Activated naive CD4-positive, alpha-beta T cell treated with Interleukin-2 at 50 U/mL for 16 hours (primary cell): ENCODE data around the gene TRMU.
A peak's percentile ranks its signal among the peaks of the same experiment; 100 is the strongest.

Source experiments
- DNase-seq: peaks from one replicate; pipeline ENCODE4 v3.0.0-alpha.2; 2020

Gene TRMU

GRCh38 chr22:46335201-46336118, at the start of gene TRMU:
Gene TRMU, plus strand, starts transcription at chr22:46335714. Its CDS starts 51 bp downstream, at chr22:46335765.
- peak; percentile 78 for DNase-seq

- DNase-seq = no peak
Observed at GRCh38 chr22:46286006-46286405, 49.5 kb upstream of the TRMU start.

- no peak for DNase-seq
Observed at GRCh38 chr22:46286941-46287872, 48.3 kb upstream of the TRMU start.

- no peak for DNase-seq
Observed at GRCh38 chr22:46287873-46288751, 47.4 kb upstream of the TRMU start.

- DNase-seq = no peak
Observed at GRCh38 chr22:46288846-46289243, 46.7 kb upstream of the TRMU start.

- no peak for DNase-seq
Observed at GRCh38 chr22:46289244-46289891, 46.1 kb upstream of the TRMU start.

- DNase-seq = no peak
Observed at GRCh38 chr22:46290121-46290842, 45.2 kb upstream of the TRMU start.

GRCh38 chr22:46290843-46291785, 44.4 kb upstream of the TRMU start:
- no peak for DNase-seq

- DNase-seq = no peak
Observed at GRCh38 chr22:46292173-46292572, 43.3 kb upstream of the TRMU start.

- DNase-seq = no peak
Observed at GRCh38 chr22:46292732-46293131, 42.8 kb upstream of the TRMU start.

- DNase-seq = no peak
Observed at GRCh38 chr22:46293577-46294260, 41.8 kb upstream of the TRMU start.

- no peak for DNase-seq
Observed at GRCh38 chr22:46294784-46295183, 40.7 kb upstream of the TRMU start.

GRCh38 chr22:46295277-46295971, 40.1 kb upstream of the TRMU start:
- DNase-seq = no peak

- peak; percentile 96 for DNase-seq
Observed at GRCh38 chr22:46296257-46297150, 39.0 kb upstream of the TRMU start, which contains the start of gene GTSE1. Gene GTSE1, plus strand, starts transcription at chr22:46296870. Its CDS starts 531 bp downstream, at chr22:46297401.

- no peak for DNase-seq
Observed at GRCh38 chr22:46297151-46297812, 38.2 kb upstream of the TRMU start.

GRCh38 chr22:46299101-46299500, 36.4 kb upstream of the TRMU start:
- DNase-seq = no peak

- DNase-seq = no peak
Observed at GRCh38 chr22:46300491-46300890, 35.0 kb upstream of the TRMU start.
